SU-DHL-6 (cell line): Measurements from ENCODE around the gene VKORC1L1.
"Not testable (repeated sequence)": the region's sequence is repeated elsewhere in the genome, so short reads cannot be mapped to it uniquely, and the experiment has no call there.

Source experiments
- H2AFZ ChIP-seq: fragments of 200-600 bp; sonication (generic); 2 replicates; pipeline ENCODE4 v1.6.1; 2014; ENCODE audit warnings: low read depth, mild to moderate bottlenecking, moderate library complexity, mixed read lengths, antibody characterized with exemption, low read length; ENCODE audit not compliant: severe bottlenecking
- H3F3A ChIP-seq: fragments of 200-600 bp; shearing (Covaris generic); 2 replicates; pipeline ENCODE4 v1.6.0; 2016; ENCODE audit warnings: antibody characterized with exemption, mild to moderate bottlenecking; ENCODE audit not compliant: insufficient read depth
- H3K27ac ChIP-seq: fragments of 200-600 bp; sonication (generic); 2 replicates; pipeline ENCODE4 v1.5.1; 2016; ENCODE audit warnings: low read depth, mild to moderate bottlenecking, low read length, moderate library complexity, mixed read lengths
- H3K27me3 ChIP-seq: fragments of 200-600 bp; sonication (generic), shearing (Covaris generic); 2 replicates; pipeline ENCODE4 v1.6.0; 2014; ENCODE audit warnings: mild to moderate bottlenecking, low read length
- H3K36me3 ChIP-seq: fragments of 200-600 bp; sonication (generic); 2 replicates; pipeline ENCODE4 v1.6.1; 2014; ENCODE audit warnings: mild to moderate bottlenecking, low read length, mixed read lengths
- H3K4me2 ChIP-seq: fragments of 300-600, 200-600 bp; shearing (Covaris generic), sonication (generic); 2 replicates; pipeline ENCODE4 v1.6.0; 2014; ENCODE audit warnings: low read length, low read depth, mild to moderate bottlenecking; ENCODE audit not compliant: poor library complexity, severe bottlenecking
- H3K4me3 ChIP-seq: fragments of 200-600 bp; sonication (generic); 2 replicates; pipeline ENCODE4 v1.5.1; 2014; ENCODE audit warnings: antibody characterized with exemption, low read length, mild to moderate bottlenecking, mixed read lengths; ENCODE audit not compliant: insufficient read depth, poor library complexity, severe bottlenecking
- H3K79me2 ChIP-seq: fragments of 200-600 bp; sonication (generic); 2 replicates; pipeline ENCODE4 v1.6.1; 2014; ENCODE audit warnings: mild to moderate bottlenecking, low read length, moderate library complexity; ENCODE audit not compliant: insufficient read depth
- H3K9ac ChIP-seq: fragments of 200-600 bp; sonication (generic); 2 replicates; pipeline ENCODE4 v1.7.0; 2014; ENCODE audit warnings: mild to moderate bottlenecking, low read length
- H3K9me2 ChIP-seq: fragments of 200-600 bp; sonication (generic); replicated peaks from 2 replicates; pipeline ENCODE4 v1.6.1; 2014; ENCODE audit warnings: low read length; ENCODE audit not compliant: insufficient read depth
- H3K9me3 ChIP-seq: fragments of 200-600 bp; sonication (generic); 2 replicates; pipeline ENCODE4 v1.6.1; 2014; ENCODE audit warnings: low read length, mixed read lengths; ENCODE audit not compliant: insufficient read depth
- H4K20me1 ChIP-seq: fragments of 200-600 bp; sonication (generic); 2 replicates; pipeline ENCODE4 v1.6.1; 2014; ENCODE audit warnings: low read depth, mild to moderate bottlenecking, antibody characterized with exemption, low read length, moderate library complexity, mixed read lengths
- EZH2phosphoT487 ChIP-seq: fragments of 200-600 bp; sonication (generic), shearing (Covaris generic); conservative IDR thresholded peaks from 2 replicates; pipeline ENCODE4 v1.6.1; 2018; ENCODE audit warnings: mild to moderate bottlenecking, antibody characterized with exemption, low read length, moderate library complexity, mixed read lengths
- TF ChIP-seq, protein P1 (sequence below): fragments of 200-600 bp; sonication (generic); IDR thresholded peaks from one replicate; pipeline ENCODE4 v1.5.1; 2017; ENCODE audit warnings: antibody characterized with exemption, mild to moderate bottlenecking, low read length, moderate library complexity; ENCODE audit not compliant: insufficient read depth, poor library complexity, severe bottlenecking

The VKORC1L1 gene

DNA sequence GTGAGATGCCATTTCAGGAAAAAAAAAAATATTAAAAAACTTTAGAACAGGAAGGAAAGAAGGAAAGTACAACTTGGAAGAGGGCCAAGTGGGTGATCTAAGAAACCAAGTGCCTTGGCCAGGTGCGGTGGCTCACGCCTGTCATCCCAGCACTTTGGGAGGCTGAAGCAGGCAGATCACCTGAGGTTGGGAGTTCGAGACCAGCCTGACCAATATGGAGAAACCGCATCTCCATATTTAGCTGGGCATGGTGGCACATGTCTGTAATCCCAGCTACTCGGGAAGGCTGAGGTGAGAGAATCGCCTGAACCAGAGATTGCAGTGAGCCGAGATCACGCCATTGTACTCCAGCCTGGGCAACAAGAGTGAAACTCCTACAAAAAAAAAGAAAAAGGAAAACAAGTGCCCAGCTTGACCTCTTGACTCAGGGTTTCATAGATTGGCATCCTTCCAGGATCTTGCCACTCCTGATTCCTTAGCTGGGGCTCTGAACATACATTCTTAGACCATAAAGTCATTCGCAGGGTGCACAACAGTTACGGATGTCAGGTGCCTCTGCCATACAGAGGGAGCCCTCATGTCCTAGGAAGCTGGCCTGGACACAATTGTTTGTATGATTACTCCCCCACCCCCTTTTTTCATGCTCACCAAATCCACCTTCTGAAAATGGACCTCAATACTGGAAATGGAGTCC, 111.2 kb downstream of the VKORC1L1 start:
- TF ChIP-seq, protein P1, sequence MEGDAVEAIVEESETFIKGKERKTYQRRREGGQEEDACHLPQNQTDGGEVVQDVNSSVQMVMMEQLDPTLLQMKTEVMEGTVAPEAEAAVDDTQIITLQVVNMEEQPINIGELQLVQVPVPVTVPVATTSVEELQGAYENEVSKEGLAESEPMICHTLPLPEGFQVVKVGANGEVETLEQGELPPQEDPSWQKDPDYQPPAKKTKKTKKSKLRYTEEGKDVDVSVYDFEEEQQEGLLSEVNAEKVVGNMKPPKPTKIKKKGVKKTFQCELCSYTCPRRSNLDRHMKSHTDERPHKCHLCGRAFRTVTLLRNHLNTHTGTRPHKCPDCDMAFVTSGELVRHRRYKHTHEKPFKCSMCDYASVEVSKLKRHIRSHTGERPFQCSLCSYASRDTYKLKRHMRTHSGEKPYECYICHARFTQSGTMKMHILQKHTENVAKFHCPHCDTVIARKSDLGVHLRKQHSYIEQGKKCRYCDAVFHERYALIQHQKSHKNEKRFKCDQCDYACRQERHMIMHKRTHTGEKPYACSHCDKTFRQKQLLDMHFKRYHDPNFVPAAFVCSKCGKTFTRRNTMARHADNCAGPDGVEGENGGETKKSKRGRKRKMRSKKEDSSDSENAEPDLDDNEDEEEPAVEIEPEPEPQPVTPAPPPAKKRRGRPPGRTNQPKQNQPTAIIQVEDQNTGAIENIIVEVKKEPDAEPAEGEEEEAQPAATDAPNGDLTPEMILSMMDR: no peak
- TF ChIP-seq EZH2phosphoT487: no peak
- Histone ChIP-seq H3F3A (no peaks in the 10 kb centered on the region), H3K9me3 (no peaks in the 10 kb centered on the region), H2AFZ (no peak overlapping the region), H4K20me1 (peaks cover 4% of the 10 kb centered on the region; the same call in 1 of the 2 replicates), H3K4me3 (no peak overlapping the region), H3K4me2 (no peak overlapping the region), H3K79me2 (peaks cover 26% of the 10 kb centered on the region), H3K27me3 (no peaks in the 10 kb centered on the region), H3K27ac (no peak overlapping the region), H3K9ac (no peak overlapping the region), H3K36me3 (no peaks in the 10 kb centered on the region), H3K9me2 (no peaks in the 10 kb centered on the region)

GRCh38 chr7:65988084-65988483, 115.2 kb downstream of the VKORC1L1 start:
- no peak overlapping the region for H2AFZ ChIP-seq
- H3K79me2 ChIP-seq: no peaks in the 10 kb centered on the region
- H3K9me2 ChIP-seq: no peaks in the 10 kb centered on the region
- no peak overlapping the region for H3K4me3 ChIP-seq
- H3K9me3 ChIP-seq: no peaks in the 10 kb centered on the region
- no peak overlapping the region for H3K9ac ChIP-seq
- no peak overlapping the region for H3K27ac ChIP-seq
- no peak overlapping the region for H3K4me2 ChIP-seq
- H3F3A ChIP-seq: no peaks in the 10 kb centered on the region
- H3K27me3 ChIP-seq: no peaks in the 10 kb centered on the region
- H4K20me1 ChIP-seq: no peaks in the 10 kb centered on the region
- no peak for TF ChIP-seq EZH2phosphoT487
- TF ChIP-seq, protein P1: no peak
- H3K36me3 ChIP-seq: no peaks in the 10 kb centered on the region

- not testable (repeated sequence) for H4K20me1 ChIP-seq, H3K4me2 ChIP-seq, H3F3A ChIP-seq, H3K9me2 ChIP-seq, H3K36me3 ChIP-seq, H3K4me3 ChIP-seq, H3K9ac ChIP-seq, H3K79me2 ChIP-seq, H3K27ac ChIP-seq, H2AFZ ChIP-seq, H3K9me3 ChIP-seq, H3K27me3 ChIP-seq
Observed at GRCh38 chr7:65988503-65988902, 115.6 kb downstream of the VKORC1L1 start.

- H3K9me2 ChIP-seq: no peaks in the 10 kb centered on the region
- H3K27ac ChIP-seq: no peak overlapping the region
- no peaks in the 10 kb centered on the region for H3F3A ChIP-seq
- no peaks in the 10 kb centered on the region for H3K36me3 ChIP-seq
- no peak overlapping the region for H3K4me3 ChIP-seq
- no peak overlapping the region for H2AFZ ChIP-seq
- no peaks in the 10 kb centered on the region for H4K20me1 ChIP-seq
- no peaks in the 10 kb centered on the region for H3K79me2 ChIP-seq
- TF ChIP-seq, protein P1: no peak
- no peak for TF ChIP-seq EZH2phosphoT487
- H3K9me3 ChIP-seq: no peaks in the 10 kb centered on the region
- H3K4me2 ChIP-seq: no peak overlapping the region
- H3K27me3 ChIP-seq: no peaks in the 10 kb centered on the region
- no peak overlapping the region for H3K9ac ChIP-seq
Observed at GRCh38 chr7:65989694-65990080, 116.8 kb downstream of the VKORC1L1 start.

- H3K9me2 ChIP-seq, H3F3A ChIP-seq, H3K9ac ChIP-seq, H3K36me3 ChIP-seq, H2AFZ ChIP-seq, H3K4me3 ChIP-seq, H4K20me1 ChIP-seq, H3K79me2 ChIP-seq, H3K9me3 ChIP-seq, H3K27me3 ChIP-seq, H3K27ac ChIP-seq, H3K4me2 ChIP-seq: not testable (repeated sequence)
Observed at GRCh38 chr7:65991829-65992228, 119.0 kb downstream of the VKORC1L1 start.
